ENCODE results near the gene RTCA.

GRCh38 chr1:100253552-100253951 is 12.5 kb upstream of the RTCA start:
- TF ChIP-seq EZH2 (IDR thresholded peaks at IDR 0.05; ENCODE audit: borderline replicate concordance, low read length) (no peak), CTCF (conservative IDR thresholded peaks at IDR 0.05 in 1 of 2, IDR thresholded peaks at IDR 0.05 in 1 of 2; ENCODE audit: extremely low read depth in 1 of 2, insufficient read depth in 1 of 2, low read depth in 1 of 2, low read length in 2 of 2) (no peak)

All from mammary epithelial cell (primary cell).